Measurements from ENCODE around the gene PABPC5.

Gene PABPC5

DNA sequence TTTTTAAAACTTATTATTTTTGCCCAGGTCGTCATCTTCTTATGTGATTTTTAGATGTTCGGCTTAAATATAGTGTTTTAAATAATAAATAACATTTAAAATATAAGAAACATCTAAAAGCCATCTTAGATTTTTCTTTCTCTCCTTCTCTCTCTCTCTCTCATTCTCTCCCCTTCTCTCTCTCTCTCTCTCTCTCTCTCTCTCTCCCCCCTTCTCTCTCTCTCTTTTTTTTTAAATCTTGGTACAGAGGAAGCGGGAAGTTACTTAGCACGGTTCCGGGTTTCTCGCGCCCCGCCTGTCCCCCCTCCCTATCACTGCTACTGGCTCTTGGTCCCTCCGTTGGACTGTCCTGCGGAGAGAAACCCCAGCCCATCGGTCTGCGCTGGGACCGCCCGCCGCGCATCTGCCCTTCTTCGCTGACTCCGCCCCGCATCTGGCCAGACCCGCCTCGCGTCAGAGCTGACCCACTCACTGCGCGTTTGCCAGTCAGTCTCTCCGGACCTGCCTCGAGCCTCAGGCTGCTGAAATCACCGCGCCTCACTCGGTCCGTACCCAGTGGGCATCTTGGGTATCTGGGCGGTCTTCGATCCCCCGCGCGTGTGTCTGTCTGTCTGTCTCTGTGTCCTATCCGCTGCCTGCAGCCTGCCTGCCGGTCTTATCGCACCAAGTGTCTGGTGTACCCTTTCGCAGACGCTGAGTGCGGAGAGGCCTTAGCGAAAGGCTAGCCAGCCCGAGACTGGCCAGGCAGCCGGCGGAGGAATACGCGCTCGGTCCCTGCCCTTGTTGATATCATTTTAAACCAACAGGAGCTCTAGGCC is at the start of gene PABPC5:
Gene PABPC5, plus strand, starts transcription at position 489 of the 818 bp plus-strand sequence. CDS start 739 bp downstream, outside the sequence.
- Histone ChIP-seq H3K4me1 (ENCODE audit: insufficient read depth, low read length) (no peaks in the 10 kb centered on the region), H3K9me3 (ENCODE audit: control insufficient read depth, insufficient read depth, low read length) (no peaks in the 10 kb centered on the region), H3K9ac (ENCODE audit: low read depth, low read length) (peak within 1 kb of the TSS; percentile 94), H3K36me3 (ENCODE audit: insufficient read depth, low read length) (no peaks in the 10 kb centered on the region)

DNA sequence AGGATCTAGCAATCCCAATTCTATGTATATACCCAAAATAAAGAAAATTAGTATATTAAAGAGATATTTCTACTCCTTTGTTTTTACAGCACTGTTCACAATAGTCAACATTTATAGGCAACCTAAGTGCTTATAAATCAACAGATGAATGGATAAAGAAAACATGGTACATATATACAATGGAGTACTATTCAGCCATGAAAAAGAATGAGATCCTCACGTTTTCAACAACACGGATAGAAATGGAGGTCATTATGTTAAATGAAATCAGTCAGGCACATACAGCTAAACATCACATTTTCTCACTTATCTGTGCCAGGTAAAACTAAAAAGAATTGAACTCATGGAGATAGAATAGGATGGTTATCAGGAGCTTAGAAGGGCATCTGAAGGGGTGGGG is 45.6 kb upstream of the PABPC5 start:
- Histone ChIP-seq H3K4me1 (ENCODE audit: insufficient read depth, low read length) (no peaks in the 10 kb centered on the region), H3K9me3 (ENCODE audit: control insufficient read depth, insufficient read depth, low read length) (peaks cover 4% of the 10 kb centered on the region; the same call in 1 of the 2 replicates), H3K36me3 (ENCODE audit: insufficient read depth, low read length) (no peaks in the 10 kb centered on the region), H3K9ac (ENCODE audit: low read depth, low read length) (no peak overlapping the region)

DNA sequence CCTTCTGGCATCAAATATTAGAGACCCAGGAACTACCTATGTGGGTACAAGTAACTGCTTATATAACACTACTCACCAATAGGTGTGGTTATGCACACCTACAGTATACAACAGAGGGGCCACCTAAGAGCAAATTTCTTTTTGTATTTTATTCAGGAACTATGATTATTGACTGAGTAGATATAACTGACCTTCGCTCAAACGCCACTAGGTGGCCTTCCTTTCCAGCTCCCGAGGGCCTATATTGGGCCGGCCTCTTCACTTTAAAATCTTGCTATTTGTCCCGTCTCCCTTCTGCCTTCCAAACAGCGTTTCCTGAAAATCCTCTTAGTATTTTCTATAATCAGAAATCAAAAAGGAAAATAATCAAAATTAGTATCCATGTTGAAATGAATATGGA is 19.9 kb upstream of the PABPC5 start:
- Histone ChIP-seq H3K9me3 (ENCODE audit: control insufficient read depth, insufficient read depth, low read length) (no peaks in the 10 kb centered on the region), H3K4me1 (ENCODE audit: insufficient read depth, low read length) (no peaks in the 10 kb centered on the region), H3K36me3 (ENCODE audit: insufficient read depth, low read length) (no peaks in the 10 kb centered on the region), H3K9ac (ENCODE audit: low read depth, low read length) (no peak overlapping the region)

DNA sequence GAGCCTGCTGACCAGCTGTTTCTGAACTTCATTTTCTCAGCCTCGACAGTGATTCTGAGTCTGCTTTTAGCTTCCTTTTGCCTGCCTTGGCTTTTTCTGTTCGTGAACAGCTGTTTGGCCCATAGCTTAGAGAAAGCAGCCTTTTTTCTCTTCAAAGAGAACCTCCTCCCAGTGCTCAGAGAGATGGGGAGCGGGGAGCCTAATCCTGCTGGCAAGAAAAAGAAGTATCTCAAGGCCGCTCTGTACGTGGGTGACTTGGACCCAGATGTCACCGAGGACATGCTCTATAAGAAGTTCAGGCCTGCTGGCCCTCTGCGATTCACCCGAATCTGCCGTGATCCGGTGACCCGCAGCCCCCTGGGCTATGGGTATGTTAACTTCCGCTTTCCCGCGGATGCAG is 756 bp downstream of the PABPC5 start:
- Histone ChIP-seq H3K36me3 (ENCODE audit: insufficient read depth, low read length) (no peaks in the 10 kb centered on the region), H3K9ac (ENCODE audit: low read depth, low read length) (peak overlapping the region; percentile 94), H3K9me3 (ENCODE audit: control insufficient read depth, insufficient read depth, low read length) (no peaks in the 10 kb centered on the region), H3K4me1 (ENCODE audit: insufficient read depth, low read length) (no peaks in the 10 kb centered on the region)
